ENCODE data around the gene MED12L.

The MED12L gene

GRCh38 chr3:151144016-151144415 lies 58.6 kb downstream of the MED12L start:
- Histone ChIP-seq H3K4me1 (ENCODE audit: control insufficient read depth in 1 of 2, insufficient read depth in 2 of 2, low read length in 2 of 2) (peaks cover 3 to 8% of the 10 kb centered on the region in 2 donors), H3K27me3 (ENCODE audit: low read depth, low read length) (no peaks in the 10 kb centered on the region), H3K9me3 (ENCODE audit: control insufficient read depth in 1 of 2, low read length in 2 of 2) (no peaks in the 10 kb centered on the region), H3K4me3 (ENCODE audit: low read depth in 1 of 2, low read length in 2 of 2) (no peak overlapping the region), H3K27ac (ENCODE audit: low read length) (no peak overlapping the region), H3K36me3 (ENCODE audit: control insufficient read depth in 1 of 2, insufficient read depth in 2 of 2, low read length in 2 of 2) (no peaks in the 10 kb centered on the region)

DNA sequence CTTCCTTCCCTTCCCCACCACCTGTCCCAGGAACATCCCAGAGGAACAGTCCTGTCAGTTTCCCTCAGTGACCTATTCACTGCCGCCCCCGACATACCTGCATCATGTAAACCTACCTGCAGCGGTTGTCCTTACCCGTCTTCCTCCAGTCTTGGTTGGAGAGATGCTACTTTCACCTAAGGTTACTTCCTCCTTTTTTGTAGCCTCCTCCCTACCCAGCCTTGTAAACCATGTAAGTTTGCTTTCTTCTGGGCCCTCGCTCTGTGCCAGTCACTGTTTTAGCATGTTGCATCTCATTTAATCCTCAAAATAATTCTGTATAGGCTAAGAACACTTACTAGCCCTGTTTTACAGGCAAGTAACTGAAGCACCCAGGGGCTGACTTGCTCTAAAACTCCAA lies 59.3 kb downstream of the MED12L start:
- Histone ChIP-seq H3K27ac (ENCODE audit: low read length) (no peak overlapping the region), H3K36me3 (ENCODE audit: control insufficient read depth in 1 of 2, insufficient read depth in 2 of 2, low read length in 2 of 2) (no peaks in the 10 kb centered on the region), H3K4me1 (ENCODE audit: control insufficient read depth in 1 of 2, insufficient read depth in 2 of 2, low read length in 2 of 2) (peaks cover 3 to 8% of the 10 kb centered on the region in 2 donors), H3K9me3 (ENCODE audit: control insufficient read depth in 1 of 2, low read length in 2 of 2) (no peaks in the 10 kb centered on the region), H3K4me3 (ENCODE audit: low read depth in 1 of 2, low read length in 2 of 2) (no peak overlapping the region), H3K27me3 (ENCODE audit: low read depth, low read length) (no peaks in the 10 kb centered on the region)

GRCh38 chr3:151145713-151146070 lies 60.2 kb downstream of the MED12L start:
- Histone ChIP-seq H3K4me3 (ENCODE audit: low read depth in 1 of 2, low read length in 2 of 2) (no peak overlapping the region), H3K36me3 (ENCODE audit: control insufficient read depth in 1 of 2, insufficient read depth in 2 of 2, low read length in 2 of 2) (no peaks in the 10 kb centered on the region), H3K27ac (ENCODE audit: low read length) (no peak overlapping the region), H3K9me3 (ENCODE audit: control insufficient read depth in 1 of 2, low read length in 2 of 2) (no peaks in the 10 kb centered on the region), H3K4me1 (ENCODE audit: control insufficient read depth in 1 of 2, insufficient read depth in 2 of 2, low read length in 2 of 2) (peaks cover 3 to 8% of the 10 kb centered on the region in 2 donors), H3K27me3 (ENCODE audit: low read depth, low read length) (no peaks in the 10 kb centered on the region)

DNA sequence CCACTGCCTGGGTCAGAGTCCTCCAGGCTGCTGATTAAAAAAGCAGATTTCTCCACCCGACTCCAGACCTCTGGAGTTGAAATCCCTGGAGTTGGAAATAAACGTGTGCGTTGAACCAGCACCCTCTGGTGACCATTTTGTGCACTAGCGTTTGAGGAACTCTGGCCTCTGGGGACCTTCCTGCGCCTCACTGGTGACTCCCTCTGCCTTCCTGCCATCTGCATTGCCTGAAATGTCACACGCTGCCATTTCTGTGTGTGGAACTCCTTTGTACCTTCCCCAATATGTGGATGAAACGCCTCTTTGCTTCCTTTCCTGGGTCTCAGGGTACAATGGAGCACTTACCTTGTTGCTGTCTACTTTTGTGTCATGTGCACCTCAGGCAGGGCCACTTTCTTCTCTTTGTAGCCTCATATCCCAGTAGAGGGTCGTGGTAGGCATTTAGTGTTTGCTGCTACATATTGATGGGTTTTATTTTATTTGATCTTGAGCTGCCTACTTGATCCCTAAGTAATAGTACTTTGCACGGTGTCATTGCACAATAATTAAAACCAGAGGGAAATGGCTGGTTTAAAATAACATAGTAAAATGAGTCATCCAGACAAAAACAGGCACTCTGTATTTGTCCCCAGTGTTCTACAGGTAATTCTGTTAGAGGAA lies 60.7 kb downstream of the MED12L start:
- Histone ChIP-seq H3K4me1 (ENCODE audit: control insufficient read depth in 1 of 2, insufficient read depth in 2 of 2, low read length in 2 of 2) (peaks cover 3 to 8% of the 10 kb centered on the region in 2 donors), H3K27ac (ENCODE audit: low read length) (no peak overlapping the region), H3K4me3 (ENCODE audit: low read depth in 1 of 2, low read length in 2 of 2) (no peak overlapping the region), H3K27me3 (ENCODE audit: low read depth, low read length) (no peaks in the 10 kb centered on the region), H3K9me3 (ENCODE audit: control insufficient read depth in 1 of 2, low read length in 2 of 2) (no peaks in the 10 kb centered on the region), H3K36me3 (ENCODE audit: control insufficient read depth in 1 of 2, insufficient read depth in 2 of 2, low read length in 2 of 2) (no peaks in the 10 kb centered on the region)

GRCh38 chr3:151146731-151147091 lies 61.2 kb downstream of the MED12L start:
- Histone ChIP-seq H3K27ac (ENCODE audit: low read length) (no peak overlapping the region), H3K4me3 (ENCODE audit: low read depth in 1 of 2, low read length in 2 of 2) (no peak overlapping the region), H3K36me3 (ENCODE audit: control insufficient read depth in 1 of 2, insufficient read depth in 2 of 2, low read length in 2 of 2) (no peaks in the 10 kb centered on the region), H3K9me3 (ENCODE audit: control insufficient read depth in 1 of 2, low read length in 2 of 2) (no peaks in the 10 kb centered on the region), H3K4me1 (ENCODE audit: control insufficient read depth in 1 of 2, insufficient read depth in 2 of 2, low read length in 2 of 2) (peaks cover 3 to 8% of the 10 kb centered on the region in 2 donors), H3K27me3 (ENCODE audit: low read depth, low read length) (no peaks in the 10 kb centered on the region)

- H3K27ac ChIP-seq (ENCODE audit: low read length) = no peak overlapping the region
- H3K4me3 ChIP-seq (ENCODE audit: low read depth in 1 of 2, low read length in 2 of 2) = no peak overlapping the region
- H3K27me3 ChIP-seq (ENCODE audit: low read depth, low read length) = no peaks in the 10 kb centered on the region
- H3K4me1 ChIP-seq (ENCODE audit: control insufficient read depth in 1 of 2, insufficient read depth in 2 of 2, low read length in 2 of 2) = peaks cover 3 to 8% of the 10 kb centered on the region in 2 donors
- H3K36me3 ChIP-seq (ENCODE audit: control insufficient read depth in 1 of 2, insufficient read depth in 2 of 2, low read length in 2 of 2) = no peaks in the 10 kb centered on the region
- no peaks in the 10 kb centered on the region for H3K9me3 ChIP-seq (ENCODE audit: control insufficient read depth in 1 of 2, low read length in 2 of 2)
These were observed 61.8 kb downstream of the MED12L start for GRCh38 chr3:151147299-151147698.

GRCh38 chr3:151152455-151153079 lies 67.1 kb downstream of the MED12L start:
- Histone ChIP-seq H3K4me1 (ENCODE audit: control insufficient read depth in 1 of 2, insufficient read depth in 2 of 2, low read length in 2 of 2) (no peaks in the 10 kb centered on the region), H3K27me3 (ENCODE audit: low read depth, low read length) (no peaks in the 10 kb centered on the region), H3K4me3 (ENCODE audit: low read depth in 1 of 2, low read length in 2 of 2) (no peak overlapping the region), H3K36me3 (ENCODE audit: control insufficient read depth in 1 of 2, insufficient read depth in 2 of 2, low read length in 2 of 2) (no peaks in the 10 kb centered on the region), H3K27ac (ENCODE audit: low read length) (no peak overlapping the region), H3K9me3 (ENCODE audit: control insufficient read depth in 1 of 2, low read length in 2 of 2) (no peaks in the 10 kb centered on the region)

DNA sequence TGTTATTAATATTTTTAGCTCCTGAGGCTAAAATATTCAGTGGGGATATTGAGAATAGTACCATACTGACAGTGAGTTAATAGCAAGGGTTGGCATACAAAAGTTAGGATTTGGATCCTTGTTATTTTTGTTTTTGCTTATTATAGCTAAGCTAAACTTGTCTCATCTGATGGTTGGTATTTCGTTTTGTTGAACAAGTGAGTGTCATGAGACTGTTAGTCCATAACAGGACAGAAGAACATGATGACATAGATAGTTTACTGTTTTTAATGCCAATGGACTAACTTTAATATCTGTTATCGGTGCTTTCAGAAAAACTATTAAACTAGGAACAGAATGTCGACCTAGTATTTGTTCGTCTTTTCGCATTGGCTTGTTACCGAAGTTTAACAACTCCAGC lies 69.1 kb downstream of the MED12L start:
- Histone ChIP-seq H3K4me3 (ENCODE audit: low read depth in 1 of 2, low read length in 2 of 2) (no peak overlapping the region), H3K27me3 (ENCODE audit: low read depth, low read length) (no peaks in the 10 kb centered on the region), H3K27ac (ENCODE audit: low read length) (no peak overlapping the region), H3K9me3 (ENCODE audit: control insufficient read depth in 1 of 2, low read length in 2 of 2) (no peaks in the 10 kb centered on the region), H3K36me3 (ENCODE audit: control insufficient read depth in 1 of 2, insufficient read depth in 2 of 2, low read length in 2 of 2) (no peaks in the 10 kb centered on the region), H3K4me1 (ENCODE audit: control insufficient read depth in 1 of 2, insufficient read depth in 2 of 2, low read length in 2 of 2) (no peaks in the 10 kb centered on the region)

DNA sequence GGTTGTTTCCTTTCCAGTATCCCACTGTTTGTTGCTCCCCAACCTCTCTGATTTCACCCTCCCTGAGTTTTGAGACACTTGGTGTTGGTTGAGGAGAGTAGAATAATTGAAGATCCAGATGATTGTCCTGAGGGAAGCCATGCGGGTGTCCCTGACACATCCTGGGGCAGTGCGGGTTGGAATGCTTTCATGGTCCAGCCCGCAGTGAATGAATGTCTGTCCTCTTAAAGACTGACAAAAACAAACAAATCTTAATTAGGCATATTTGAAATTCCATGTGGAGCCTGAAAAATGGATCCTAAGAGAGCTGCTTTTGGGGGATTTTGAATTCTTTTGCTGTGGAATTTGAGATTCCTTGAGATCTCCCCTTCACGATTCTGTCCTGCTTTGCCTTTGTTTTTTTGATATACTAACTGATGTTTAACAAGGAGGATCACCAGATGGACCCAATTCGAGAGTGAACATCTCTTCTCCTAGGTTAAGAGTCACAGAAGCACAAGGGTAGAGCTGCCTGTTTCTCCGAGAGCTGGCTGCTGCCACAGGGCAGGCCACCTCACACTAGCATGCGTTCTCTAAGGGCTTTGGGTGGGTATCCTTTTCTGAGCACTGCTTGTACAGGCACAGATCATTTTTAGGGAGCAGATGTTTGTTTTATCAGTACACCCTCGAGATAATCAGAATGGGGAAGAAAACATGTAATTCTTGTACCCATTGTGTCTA lies 70.1 kb downstream of the MED12L start:
- no peak overlapping the region for H3K27ac ChIP-seq (ENCODE audit: low read length)
- H3K4me3 ChIP-seq (ENCODE audit: low read depth in 1 of 2, low read length in 2 of 2) = no peak overlapping the region
- no peaks in the 10 kb centered on the region for H3K36me3 ChIP-seq (ENCODE audit: control insufficient read depth in 1 of 2, insufficient read depth in 2 of 2, low read length in 2 of 2)
- no peaks in the 10 kb centered on the region for H3K27me3 ChIP-seq (ENCODE audit: low read depth, low read length)
- H3K9me3 ChIP-seq (ENCODE audit: control insufficient read depth in 1 of 2, low read length in 2 of 2) = no peaks in the 10 kb centered on the region
- no peaks in the 10 kb centered on the region for H3K4me1 ChIP-seq (ENCODE audit: control insufficient read depth in 1 of 2, insufficient read depth in 2 of 2, low read length in 2 of 2)

DNA sequence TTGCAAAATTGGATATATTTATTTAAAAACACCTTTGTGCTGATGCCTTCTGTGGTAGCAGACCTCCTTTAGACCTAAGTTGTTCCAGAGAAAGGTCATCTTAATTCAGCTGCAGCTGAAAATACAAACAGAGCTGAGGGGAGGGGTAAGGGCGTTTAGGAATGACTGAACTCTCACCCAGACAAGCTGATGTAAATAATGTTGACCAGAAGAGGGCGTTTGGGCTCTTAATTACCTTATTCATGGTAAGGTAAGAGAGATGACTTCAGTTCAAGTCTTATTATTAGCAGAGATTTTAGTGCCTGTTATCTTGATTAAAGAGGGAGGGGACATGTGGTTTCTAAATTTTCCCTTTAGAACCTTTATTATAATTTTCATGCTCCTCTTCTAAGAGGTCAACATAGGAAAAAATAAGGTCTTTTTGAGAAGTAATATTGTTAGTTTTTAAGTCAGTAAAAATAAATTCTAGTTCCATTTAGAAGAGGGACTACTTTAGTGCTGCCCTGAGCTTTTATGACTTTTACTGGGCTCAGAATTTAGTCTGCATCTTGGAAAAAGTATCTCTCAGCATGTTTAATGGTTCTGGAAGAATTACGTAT lies 71.3 kb downstream of the MED12L start:
- Histone ChIP-seq H3K4me1 (ENCODE audit: control insufficient read depth in 1 of 2, insufficient read depth in 2 of 2, low read length in 2 of 2) (no peaks in the 10 kb centered on the region), H3K4me3 (ENCODE audit: low read depth in 1 of 2, low read length in 2 of 2) (no peak overlapping the region), H3K27ac (ENCODE audit: low read length) (no peak overlapping the region), H3K36me3 (ENCODE audit: control insufficient read depth in 1 of 2, insufficient read depth in 2 of 2, low read length in 2 of 2) (no peaks in the 10 kb centered on the region), H3K27me3 (ENCODE audit: low read depth, low read length) (no peaks in the 10 kb centered on the region), H3K9me3 (ENCODE audit: control insufficient read depth in 1 of 2, low read length in 2 of 2) (no peaks in the 10 kb centered on the region)

- H3K27ac ChIP-seq (ENCODE audit: low read length) = no peak overlapping the region
- H3K9me3 ChIP-seq (ENCODE audit: control insufficient read depth in 1 of 2, low read length in 2 of 2) = no peaks in the 10 kb centered on the region
- H3K4me1 ChIP-seq (ENCODE audit: control insufficient read depth in 1 of 2, insufficient read depth in 2 of 2, low read length in 2 of 2) = no peaks in the 10 kb centered on the region
- no peaks in the 10 kb centered on the region for H3K27me3 ChIP-seq (ENCODE audit: low read depth, low read length)
- H3K36me3 ChIP-seq (ENCODE audit: control insufficient read depth in 1 of 2, insufficient read depth in 2 of 2, low read length in 2 of 2) = no peaks in the 10 kb centered on the region
- no peak overlapping the region for H3K4me3 ChIP-seq (ENCODE audit: low read depth in 1 of 2, low read length in 2 of 2)
These were observed 74.3 kb downstream of the MED12L start for GRCh38 chr3:151159806-151160205.

Measured in muscle layer of duodenum (tissue), 2 donors.